ENCODE results near the gene EFNA1. TPM values are rescaled to one million over a fixed set of nuclear protein-coding genes. Genes with fewer than 3 reads are reported as not detected.

EFNA1 gene
- polyA plus RNA-seq, 1 of the 3 experiments (the other 2 are of a cell fraction): 14.4 TPM

- Histone ChIP-seq H3K4me2 (peak overlapping the region; percentile 78), H3K4me1 (ENCODE audit: control insufficient read depth in 1 of 2, insufficient read depth in 2 of 2, low read depth in 1 of 2, low read length in 1 of 2) (peaks cover 5 to 25% of the 10 kb centered on the region in 2 experiments; a peak in 3 of 4 replicates), H3K9me3 (no peaks in the 10 kb centered on the region), H2AFZ (ENCODE audit: low read depth) (peak overlapping the region; percentile 99; the same call in 1 of the 2 replicates), H3K27me3 (ENCODE audit: insufficient read depth) (0 out of 2 replicates have a peak, but pooled peaks cover 1% of the 10 kb centered on the region), H3K9me2 (no peaks in the 10 kb centered on the region), H4K20me1 (ENCODE audit: insufficient read depth) (no peaks in the 10 kb centered on the region), H3K9ac (no peak overlapping the region), H3K4me3 (ENCODE audit: low read depth in 2 of 2, low read length in 1 of 2) (peak overlapping the region; percentile 77 to 79; a peak in 3 of 4 replicates), H3K36me3 (replicated peaks in 1 of 2; ENCODE audit: control insufficient read depth in 1 of 2, insufficient read depth in 2 of 2, low read length in 1 of 2) (no peaks in the 10 kb centered on the region), H3K79me2 (ENCODE audit: insufficient read depth) (no peaks in the 10 kb centered on the region), H3K27ac (ENCODE audit: low read depth in 2 of 2, low read length in 1 of 2) (no peak overlapping the region; a peak in 1 of 4 replicates), H3F3A (replicated peaks; ENCODE audit: insufficient read depth) (peaks cover 2% of the 10 kb centered on the region)
- ChIA-PET CTCF (interaction anchor here (0.7 to 5.3 kb wide), 39 partner anchors 9 to 606 kb away, joined by 3 to 156 read pairs (median 5); partner anchors contain the start of genes ADAM15, EFNA4, KRTCAP2 and LENEP), POLR2A (interaction anchor here (2.0 kb wide), 1 partner anchor 88 kb away, joined by 4 read pairs; no protein-coding TSS in a partner anchor)
- DNase-seq: peak; percentile 88
- 2% methylated on average over 16 of the region's 24 CpGs for WGBS (ENCODE audit: low lambda C conversion rate)
- TF ChIP-seq TAF1 (IDR thresholded peaks at IDR 0.05; ENCODE audit: borderline replicate concordance, low read depth, low read length) (no peak), SMC3 (IDR thresholded peaks at IDR 0.05; ENCODE audit: low read depth, low read length) (peak; percentile 33; the same call in 1 of the 2 replicates), FOSL2 (IDR thresholded peaks at IDR 0.05; ENCODE audit: borderline replicate concordance, low read depth) (no peak), CTCF (IDR thresholded peaks at IDR 0.05) (peak; percentile 89), ELF1 (IDR thresholded peaks at IDR 0.05) (no peak), RAD21 (IDR thresholded peaks at IDR 0.05; ENCODE audit: low read length) (peak; percentile 23; the same call in 1 of the 2 replicates), RXRA (IDR thresholded peaks at IDR 0.05; ENCODE audit: borderline replicate concordance, low read depth) (no peak), JUND (IDR thresholded peaks at IDR 0.05) (no peak), PBX3 (IDR thresholded peaks at IDR 0.05) (no peak), GABPA (IDR thresholded peaks at IDR 0.05; ENCODE audit: low read depth) (no peak), ZBTB33 (IDR thresholded peaks at IDR 0.05; ENCODE audit: borderline replicate concordance, low read depth) (no peak), POLR2AphosphoS5 (IDR thresholded peaks at IDR 0.05; ENCODE audit: low read depth, low read length) (no peak), RFX5 (IDR thresholded peaks at IDR 0.05; ENCODE audit: low read length) (no peak), MXI1 (IDR thresholded peaks at IDR 0.05; ENCODE audit: low read depth, low read length) (0 out of 2 replicates have a peak, but pooled peaks have one; percentile 26), TEAD4 (IDR thresholded peaks at IDR 0.05; ENCODE audit: borderline replicate concordance, insufficient read depth) (no peak), MAX (IDR thresholded peaks at IDR 0.05; ENCODE audit: low read depth) (no peak), GATA2 (CRISPR knock-in tag; IDR thresholded peaks at IDR 0.05) (no peak), MEF2A (IDR thresholded peaks at IDR 0.05; ENCODE audit: borderline replicate concordance, low read depth) (no peak), CHD2 (IDR thresholded peaks at IDR 0.05; ENCODE audit: low read length, partially characterized antibody) (no peak), REST (IDR thresholded peaks at IDR 0.05; ENCODE audit: low read depth, low read length) (no peak), FOXJ3 (CRISPR knock-in tag; IDR thresholded peaks at IDR 0.05) (no peak), TCF12 (IDR thresholded peaks at IDR 0.05) (no peak), NFIC (IDR thresholded peaks at IDR 0.05; ENCODE audit: borderline replicate concordance) (no peak), SIN3A (IDR thresholded peaks at IDR 0.05; ENCODE audit: borderline replicate concordance, low read depth, low read length) (no peak)
Measured at GRCh38 chr1:155086128-155086741, 41.4 kb upstream of the EFNA1 start.

Data from SK-N-SH (cell line).